ENCODE data around the gene CCDC78. TPM values are rescaled to one million over a fixed set of nuclear protein-coding genes. Genes with fewer than 3 reads are reported as not detected.
A peak's percentile ranks its signal among the peaks of the same experiment; 100 is the strongest.

The CCDC78 gene
- polyA plus RNA-seq, 1 donor (not counting 4 experiments of a cell fraction or from before 2014, with no cell fraction given) = 2.5 TPM

GRCh38 chr16:681746-682427, 44.4 kb downstream of the CCDC78 start:
- peaks cover 37% of the 10 kb centered on the region for H3K79me2 ChIP-seq (ENCODE audit: control insufficient read depth, insufficient read depth, low read length)
- TF ChIP-seq CTCF (optimal IDR thresholded peaks at IDR 0.05 in 1 of 3, IDR thresholded peaks at IDR 0.05 in 1 of 3, conservative IDR thresholded peaks at IDR 0.05 in 1 of 3; ENCODE audit: extremely low read depth in 1 of 3, insufficient read depth in 2 of 3, low read length in 3 of 3) (no peak), EZH2 (IDR thresholded peaks at IDR 0.05; ENCODE audit: low read length) (no peak)
- peaks cover 37% of the 10 kb centered on the region for H3K4me1 ChIP-seq (ENCODE audit: control insufficient read depth, extremely low read depth, insufficient read depth, low read length)
- peak overlapping the region; percentile 82 for H3K9ac ChIP-seq (ENCODE audit: control insufficient read depth, extremely low read depth, insufficient read depth, low read length)
- H4K20me1 ChIP-seq (ENCODE audit: control insufficient read depth, extremely low read depth, insufficient read depth, low read length) = peaks cover 16% of the 10 kb centered on the region
- H2AFZ ChIP-seq (ENCODE audit: control insufficient read depth, low read length) = no peak overlapping the region
- peak overlapping the region; percentile 86 for H3K4me2 ChIP-seq (ENCODE audit: control insufficient read depth, extremely low read depth, insufficient read depth, low read depth, low read length)
- H3K36me3 ChIP-seq (ENCODE audit: control insufficient read depth in 2 of 2, extremely low read depth in 1 of 2, insufficient read depth in 2 of 2, low read length in 2 of 2) = peaks cover 10 to 37% of the 10 kb centered on the region in 2 experiments
- H3K4me3 ChIP-seq (ENCODE audit: control insufficient read depth in 2 of 3, extremely low read depth in 1 of 3, insufficient read depth in 2 of 3, low read depth in 1 of 3, low read length in 3 of 3) = peak overlapping the region; percentile 56 to 89 (median 88)
- H3K9me1 ChIP-seq (ENCODE audit: control insufficient read depth, extremely low read depth, insufficient read depth, low read length) = no peaks in the 10 kb centered on the region
- dilution Hi-C loops (cut with MboI; ENCODE audit: extremely low pct_ligation_motif_present, low sequenced_read_pairs) = no loop called here
- H3K9me3 ChIP-seq (ENCODE audit: control insufficient read depth, low read depth, low read length) = no peaks in the 10 kb centered on the region
- no peak for DNase-seq (ENCODE audit: low read depth, low spot score)
- FAIRE-seq = no peak
- H3K27me3 ChIP-seq (ENCODE audit: control insufficient read depth, extremely low read depth, insufficient read depth, low read length) = no peaks in the 10 kb centered on the region
- no peak overlapping the region for H3K27ac ChIP-seq (ENCODE audit: control insufficient read depth, insufficient read depth, low read length)

- Histone ChIP-seq H3K4me2 (ENCODE audit: control insufficient read depth, extremely low read depth, insufficient read depth, low read depth, low read length) (peak overlapping the region; percentile 86), H3K4me3 (ENCODE audit: control insufficient read depth in 2 of 3, extremely low read depth in 1 of 3, insufficient read depth in 2 of 3, low read depth in 1 of 3, low read length in 3 of 3) (peak overlapping the region; percentile 56 to 89 (median 88)), H2AFZ (ENCODE audit: control insufficient read depth, low read length) (no peak overlapping the region), H3K36me3 (ENCODE audit: control insufficient read depth in 2 of 2, extremely low read depth in 1 of 2, insufficient read depth in 2 of 2, low read length in 2 of 2) (peaks cover 10 to 29% of the 10 kb centered on the region in 2 experiments), H3K9ac (ENCODE audit: control insufficient read depth, extremely low read depth, insufficient read depth, low read length) (peak overlapping the region; percentile 82), H3K27me3 (ENCODE audit: control insufficient read depth, extremely low read depth, insufficient read depth, low read length) (no peaks in the 10 kb centered on the region), H4K20me1 (ENCODE audit: control insufficient read depth, extremely low read depth, insufficient read depth, low read length) (peaks cover 16% of the 10 kb centered on the region), H3K4me1 (ENCODE audit: control insufficient read depth, extremely low read depth, insufficient read depth, low read length) (peaks cover 45% of the 10 kb centered on the region), H3K79me2 (ENCODE audit: control insufficient read depth, insufficient read depth, low read length) (peaks cover 37% of the 10 kb centered on the region), H3K9me1 (ENCODE audit: control insufficient read depth, extremely low read depth, insufficient read depth, low read length) (no peaks in the 10 kb centered on the region), H3K9me3 (ENCODE audit: control insufficient read depth, low read depth, low read length) (no peaks in the 10 kb centered on the region), H3K27ac (ENCODE audit: control insufficient read depth, insufficient read depth, low read length) (peak overlapping the region; percentile 64)
- FAIRE-seq = no peak
- TF ChIP-seq EZH2 (IDR thresholded peaks at IDR 0.05; ENCODE audit: low read length) (no peak), CTCF (optimal IDR thresholded peaks at IDR 0.05 in 1 of 3, IDR thresholded peaks at IDR 0.05 in 1 of 3, conservative IDR thresholded peaks at IDR 0.05 in 1 of 3; ENCODE audit: extremely low read depth in 1 of 3, insufficient read depth in 2 of 3, low read length in 3 of 3) (peak in 1 of 3 experiments; percentile 39)
- DNase-seq (ENCODE audit: low read depth, low spot score) = no peak
- dilution Hi-C loops (cut with MboI; ENCODE audit: extremely low pct_ligation_motif_present, low sequenced_read_pairs) = no loop called here
Measured at GRCh38 chr16:680967-681745, 45.1 kb downstream of the CCDC78 start.
